Liver (tissue), 3 donors: ENCODE measurements around the gene PLXND1.

ENCODE experiments used
- ATF3 ChIP-seq: IDR thresholded peaks from 2 replicates; pipeline ENCODE4 v1.6.1; 2016; ENCODE audit warnings: antibody characterized with exemption
- EGR1 ChIP-seq, 2 donors: IDR thresholded peaks; 2 replicates each; pipeline ENCODE4 v1.6.1; 2016 to 2018; ENCODE audit warnings: antibody characterized with exemption in 2 of 2, low read depth in 2 of 2
- GABPA ChIP-seq, 2 donors: IDR thresholded peaks in 1 of 2; conservative IDR thresholded peaks in 1 of 2; 2 replicates each; pipeline ENCODE4 v1.6.1; 2016; ENCODE audit warnings: antibody characterized with exemption in 2 of 2, mild to moderate bottlenecking in 1 of 2, moderate library complexity in 1 of 2
- SP1 ChIP-seq: IDR thresholded peaks from 2 replicates; pipeline ENCODE4 v1.6.1; 2018; ENCODE audit warnings: antibody characterized with exemption, mild to moderate bottlenecking
- TAF1 ChIP-seq: conservative IDR thresholded peaks from 2 replicates; pipeline ENCODE4 v1.6.1; 2016; ENCODE audit warnings: antibody characterized with exemption, mild to moderate bottlenecking
- YY1 ChIP-seq: IDR thresholded peaks from 2 replicates; pipeline ENCODE4 v1.6.1; 2016; ENCODE audit warnings: antibody characterized with exemption, mild to moderate bottlenecking
- TF ChIP-seq, protein P1 (sequence below): fragments of 150-350 bp; IDR thresholded peaks from 2 replicates; pipeline ENCODE4 v1.5.1; 2017; ENCODE audit warnings: improper control_type of control experiment, low read depth, low read length; ENCODE audit not compliant: missing input control
- TF ChIP-seq, protein P2 (sequence below): IDR thresholded peaks from 2 replicates; pipeline ENCODE4 v1.6.1; 2016; ENCODE audit warnings: antibody characterized with exemption, mild to moderate bottlenecking
- donor health status: healthy.
- donor health status: healthy.

GRCh38 chr3:129518581-129518980, 87.9 kb downstream of the PLXND1 start:
- TF ChIP-seq, protein P1, sequence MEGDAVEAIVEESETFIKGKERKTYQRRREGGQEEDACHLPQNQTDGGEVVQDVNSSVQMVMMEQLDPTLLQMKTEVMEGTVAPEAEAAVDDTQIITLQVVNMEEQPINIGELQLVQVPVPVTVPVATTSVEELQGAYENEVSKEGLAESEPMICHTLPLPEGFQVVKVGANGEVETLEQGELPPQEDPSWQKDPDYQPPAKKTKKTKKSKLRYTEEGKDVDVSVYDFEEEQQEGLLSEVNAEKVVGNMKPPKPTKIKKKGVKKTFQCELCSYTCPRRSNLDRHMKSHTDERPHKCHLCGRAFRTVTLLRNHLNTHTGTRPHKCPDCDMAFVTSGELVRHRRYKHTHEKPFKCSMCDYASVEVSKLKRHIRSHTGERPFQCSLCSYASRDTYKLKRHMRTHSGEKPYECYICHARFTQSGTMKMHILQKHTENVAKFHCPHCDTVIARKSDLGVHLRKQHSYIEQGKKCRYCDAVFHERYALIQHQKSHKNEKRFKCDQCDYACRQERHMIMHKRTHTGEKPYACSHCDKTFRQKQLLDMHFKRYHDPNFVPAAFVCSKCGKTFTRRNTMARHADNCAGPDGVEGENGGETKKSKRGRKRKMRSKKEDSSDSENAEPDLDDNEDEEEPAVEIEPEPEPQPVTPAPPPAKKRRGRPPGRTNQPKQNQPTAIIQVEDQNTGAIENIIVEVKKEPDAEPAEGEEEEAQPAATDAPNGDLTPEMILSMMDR = no peak
- TF ChIP-seq TAF1 (no peak), EGR1 (IDR thresholded peaks at IDR 0.05; ENCODE audit: low read depth in 2 of 2) (no peak), GABPA (IDR thresholded peaks at IDR 0.05 in 1 of 2, conservative IDR thresholded peaks at IDR 0.05 in 1 of 2) (no peak), ATF3 (no peak), YY1 (no peak), SP1 (no peak)
- TF ChIP-seq, protein P2, sequence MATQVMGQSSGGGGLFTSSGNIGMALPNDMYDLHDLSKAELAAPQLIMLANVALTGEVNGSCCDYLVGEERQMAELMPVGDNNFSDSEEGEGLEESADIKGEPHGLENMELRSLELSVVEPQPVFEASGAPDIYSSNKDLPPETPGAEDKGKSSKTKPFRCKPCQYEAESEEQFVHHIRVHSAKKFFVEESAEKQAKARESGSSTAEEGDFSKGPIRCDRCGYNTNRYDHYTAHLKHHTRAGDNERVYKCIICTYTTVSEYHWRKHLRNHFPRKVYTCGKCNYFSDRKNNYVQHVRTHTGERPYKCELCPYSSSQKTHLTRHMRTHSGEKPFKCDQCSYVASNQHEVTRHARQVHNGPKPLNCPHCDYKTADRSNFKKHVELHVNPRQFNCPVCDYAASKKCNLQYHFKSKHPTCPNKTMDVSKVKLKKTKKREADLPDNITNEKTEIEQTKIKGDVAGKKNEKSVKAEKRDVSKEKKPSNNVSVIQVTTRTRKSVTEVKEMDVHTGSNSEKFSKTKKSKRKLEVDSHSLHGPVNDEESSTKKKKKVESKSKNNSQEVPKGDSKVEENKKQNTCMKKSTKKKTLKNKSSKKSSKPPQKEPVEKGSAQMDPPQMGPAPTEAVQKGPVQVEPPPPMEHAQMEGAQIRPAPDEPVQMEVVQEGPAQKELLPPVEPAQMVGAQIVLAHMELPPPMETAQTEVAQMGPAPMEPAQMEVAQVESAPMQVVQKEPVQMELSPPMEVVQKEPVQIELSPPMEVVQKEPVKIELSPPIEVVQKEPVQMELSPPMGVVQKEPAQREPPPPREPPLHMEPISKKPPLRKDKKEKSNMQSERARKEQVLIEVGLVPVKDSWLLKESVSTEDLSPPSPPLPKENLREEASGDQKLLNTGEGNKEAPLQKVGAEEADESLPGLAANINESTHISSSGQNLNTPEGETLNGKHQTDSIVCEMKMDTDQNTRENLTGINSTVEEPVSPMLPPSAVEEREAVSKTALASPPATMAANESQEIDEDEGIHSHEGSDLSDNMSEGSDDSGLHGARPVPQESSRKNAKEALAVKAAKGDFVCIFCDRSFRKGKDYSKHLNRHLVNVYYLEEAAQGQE = no peak
